Measurements from ENCODE around the gene OPCML.

Gene OPCML

GRCh38 chr11:132719684-132720083 lies 812.6 kb downstream of the OPCML start:
- DNase-seq (ENCODE audit: low spot score) = no peak

DNA sequence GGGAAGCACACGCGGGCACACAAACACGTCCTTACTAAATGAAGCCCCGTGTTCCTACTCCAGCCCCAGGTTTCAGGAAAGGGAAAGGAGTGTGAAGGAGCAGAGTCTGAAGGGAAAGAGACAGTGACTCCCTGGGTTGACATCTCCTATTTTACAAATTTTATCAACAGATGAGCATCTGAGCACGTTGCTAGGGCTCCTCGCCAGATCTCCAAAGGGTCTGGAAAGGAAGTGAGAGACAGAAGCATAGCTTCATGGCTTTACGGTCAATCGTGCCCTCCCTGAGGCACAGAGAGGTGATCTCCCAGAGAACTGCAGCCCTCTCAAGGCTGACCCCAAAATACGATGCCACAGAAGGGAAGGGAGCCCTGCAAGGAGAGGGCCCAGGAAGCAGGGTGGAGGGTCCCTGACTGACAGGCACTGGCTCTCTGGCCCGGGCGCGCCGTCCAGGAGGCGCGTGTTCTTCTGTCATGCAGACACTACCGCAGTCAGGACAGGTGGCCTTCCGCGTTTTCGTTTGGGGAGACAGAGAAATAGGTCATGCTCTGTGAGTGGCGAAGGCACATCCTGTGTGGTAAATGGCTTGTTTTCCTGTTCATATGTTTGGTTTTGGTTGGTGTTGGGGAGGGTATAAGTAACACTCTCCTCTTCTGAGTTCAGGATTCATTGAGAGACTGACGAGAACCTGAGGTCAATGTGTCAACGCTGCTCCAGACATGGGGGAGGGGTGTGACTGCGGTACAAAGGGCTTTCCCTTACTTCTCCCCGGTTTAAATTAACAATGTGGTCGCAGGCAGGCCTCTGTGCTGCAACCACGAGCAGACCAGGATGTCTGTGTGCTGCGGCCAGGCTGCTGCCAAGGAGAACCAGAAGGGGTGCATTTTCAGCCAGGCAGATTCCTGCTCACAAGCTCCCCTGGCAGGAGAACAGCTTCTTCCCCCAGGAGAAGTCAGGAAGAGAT lies 813.3 kb downstream of the OPCML start:
- no peak for DNase-seq (ENCODE audit: low spot score)

DNA sequence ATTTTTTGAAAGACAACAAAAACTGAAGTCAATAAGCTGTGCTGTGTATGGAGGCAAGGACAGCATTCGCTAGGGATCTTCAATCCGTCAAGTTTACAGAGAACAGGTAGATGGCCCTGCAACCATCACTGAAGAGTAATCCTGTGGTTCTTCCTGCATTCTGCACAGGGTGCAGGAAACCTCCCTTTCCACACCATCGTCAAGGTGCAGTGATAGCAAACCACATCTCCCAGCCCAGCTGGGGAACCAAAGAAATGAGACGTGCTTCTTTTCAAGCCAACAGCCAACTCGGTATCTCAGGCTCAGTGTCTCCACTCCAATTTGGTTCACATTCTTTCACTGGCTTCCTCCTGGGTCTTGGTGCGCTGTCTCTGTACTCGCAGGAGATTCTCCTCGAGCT lies 814.5 kb downstream of the OPCML start:
- DNase-seq (ENCODE audit: low spot score) = no peak

- no peak for DNase-seq (ENCODE audit: low spot score)
Measured at GRCh38 chr11:132716037-132716436, 816.3 kb downstream of the OPCML start.

DNA sequence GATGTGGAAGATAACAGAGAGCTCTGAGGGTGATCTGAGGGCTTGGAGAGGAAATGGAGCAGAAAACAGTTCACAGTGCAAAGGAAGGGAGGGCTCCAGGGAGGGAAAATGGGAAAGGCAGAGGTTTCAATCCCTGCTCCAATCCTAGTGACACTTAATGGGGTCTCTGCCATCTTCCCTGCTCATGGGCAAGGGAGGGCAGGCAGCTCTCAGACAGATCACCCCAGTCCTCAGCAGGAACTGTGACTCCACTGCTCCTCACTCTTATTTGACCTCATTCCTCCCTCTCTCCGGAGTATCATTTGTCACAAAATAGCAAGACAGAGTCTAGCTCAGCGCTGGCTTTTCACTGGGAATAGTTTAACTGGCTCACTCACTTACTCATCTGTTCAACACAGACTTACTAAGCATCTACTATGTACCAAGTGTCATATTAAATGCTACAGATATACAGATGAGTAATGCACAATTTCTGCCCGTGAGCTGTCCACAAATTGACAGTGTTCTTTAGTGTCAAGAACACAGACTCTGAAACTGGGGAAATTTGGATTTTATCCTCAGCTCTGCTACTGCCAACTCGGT lies 817.4 kb downstream of the OPCML start:
- no peak for DNase-seq (ENCODE audit: low spot score)

GRCh38 chr11:132712466-132712865 lies 819.8 kb downstream of the OPCML start:
- no peak for DNase-seq (ENCODE audit: low spot score)

GRCh38 chr11:132704781-132705375 lies 827.4 kb downstream of the OPCML start:
- DNase-seq (ENCODE audit: low spot score) = peak; percentile 9

GRCh38 chr11:132692891-132693290 lies 839.4 kb downstream of the OPCML start:
- no peak for DNase-seq (ENCODE audit: low spot score)

GRCh38 chr11:132691848-132692550 lies 840.3 kb downstream of the OPCML start:
- DNase-seq (ENCODE audit: low spot score) = no peak

GRCh38 chr11:132686886-132687285 lies 845.4 kb downstream of the OPCML start:
- DNase-seq (ENCODE audit: low spot score) = no peak

DNA sequence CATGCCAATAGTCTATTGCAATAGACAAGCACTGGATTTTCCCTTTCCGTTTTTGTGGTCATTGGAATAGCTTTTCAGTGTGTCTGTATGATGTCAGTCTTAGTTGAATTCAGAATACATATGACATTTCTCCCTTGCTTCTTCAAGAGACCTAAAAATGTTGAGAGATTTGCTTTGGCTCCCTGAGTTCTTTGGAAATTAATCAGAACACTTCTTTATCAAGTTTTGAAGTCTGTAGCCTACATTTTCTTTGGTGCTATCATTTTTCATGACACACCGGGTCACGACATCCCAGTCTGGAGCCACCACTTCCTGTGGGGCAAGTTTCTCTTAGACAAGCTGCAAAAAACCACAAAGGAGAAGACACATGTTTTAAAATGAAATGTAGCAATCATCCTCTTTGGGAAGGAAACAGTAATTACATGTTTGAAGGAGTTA lies 847.1 kb downstream of the OPCML start:
- DNase-seq (ENCODE audit: low spot score) = no peak

DNA sequence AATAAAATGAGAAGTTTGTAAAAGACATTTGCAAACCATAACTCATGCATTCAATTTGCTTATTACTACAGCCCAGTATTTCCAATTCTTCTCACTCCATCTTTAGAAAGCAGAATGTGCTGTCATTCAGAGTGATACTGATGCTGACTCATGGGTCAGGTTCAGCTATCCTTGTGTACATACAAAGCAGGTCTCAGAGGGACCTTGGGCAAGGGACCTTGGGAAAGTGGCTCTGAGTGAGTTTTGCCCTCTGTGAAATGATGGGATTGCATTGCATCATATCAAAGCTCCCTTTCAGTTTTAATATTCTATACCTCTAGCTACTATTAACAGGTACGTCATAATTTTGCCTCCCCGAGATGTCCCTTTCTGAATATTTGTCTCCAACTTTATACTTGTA lies 848.7 kb downstream of the OPCML start:
- DNase-seq (ENCODE audit: low spot score) = no peak

GRCh38 chr11:132681971-132682370 lies 850.3 kb downstream of the OPCML start:
- DNase-seq (ENCODE audit: low spot score) = no peak

- DNase-seq (ENCODE audit: low spot score) = no peak
Measured at GRCh38 chr11:132680584-132680983, 851.7 kb downstream of the OPCML start.

- DNase-seq (ENCODE audit: low spot score) = no peak
Measured at GRCh38 chr11:132674151-132674550, 858.1 kb downstream of the OPCML start.

DNA sequence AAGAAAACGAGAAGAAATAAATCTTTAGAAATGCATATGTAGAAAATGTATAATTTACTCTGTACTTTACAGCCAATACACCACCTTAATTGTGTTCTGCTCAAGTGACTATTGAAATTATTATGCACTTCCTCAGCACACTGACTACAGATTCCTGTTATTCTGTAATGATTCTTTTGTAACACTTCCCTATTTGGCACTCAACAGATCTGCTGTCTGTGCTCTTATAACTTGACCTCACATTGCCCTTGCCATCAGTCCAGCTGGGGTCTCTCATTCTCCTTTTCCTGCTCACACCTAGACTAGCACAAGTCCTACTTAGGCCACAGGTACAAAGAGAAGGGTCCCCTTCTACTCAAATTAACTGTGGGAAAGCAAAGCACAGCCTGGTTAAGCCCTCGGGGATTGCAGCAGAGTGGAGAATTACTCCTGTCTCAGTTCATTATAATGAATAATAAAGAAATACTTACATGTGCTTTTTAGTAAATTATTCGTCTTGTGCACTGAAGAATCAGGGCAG lies 860.4 kb downstream of the OPCML start:
- no peak for DNase-seq (ENCODE audit: low spot score)

- no peak for DNase-seq (ENCODE audit: low spot score)
Measured at GRCh38 chr11:132670921-132671675, 861.2 kb downstream of the OPCML start.

- no peak for DNase-seq (ENCODE audit: low spot score)
Measured at GRCh38 chr11:132669949-132670348, 862.4 kb downstream of the OPCML start.

DNA sequence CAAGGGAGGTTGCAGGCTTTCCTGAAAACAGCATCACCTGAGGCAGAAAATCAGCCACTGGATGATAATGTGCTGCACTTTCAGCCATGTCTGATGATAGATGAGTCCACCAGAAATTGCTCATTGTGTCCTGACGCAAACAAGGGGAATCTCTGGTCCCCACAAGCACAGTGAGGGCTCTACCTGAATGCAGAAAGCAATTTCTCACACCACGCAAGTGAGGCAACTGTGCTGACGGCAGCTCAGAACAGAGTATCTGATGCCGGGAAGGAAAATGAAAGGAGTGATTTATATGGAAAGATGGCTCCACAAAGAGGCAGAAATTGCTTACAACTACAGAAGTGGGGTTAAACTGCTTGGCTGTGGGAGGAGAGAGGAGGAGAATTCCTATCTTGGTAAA lies 867.1 kb downstream of the OPCML start:
- DNase-seq (ENCODE audit: low spot score) = no peak

DNA sequence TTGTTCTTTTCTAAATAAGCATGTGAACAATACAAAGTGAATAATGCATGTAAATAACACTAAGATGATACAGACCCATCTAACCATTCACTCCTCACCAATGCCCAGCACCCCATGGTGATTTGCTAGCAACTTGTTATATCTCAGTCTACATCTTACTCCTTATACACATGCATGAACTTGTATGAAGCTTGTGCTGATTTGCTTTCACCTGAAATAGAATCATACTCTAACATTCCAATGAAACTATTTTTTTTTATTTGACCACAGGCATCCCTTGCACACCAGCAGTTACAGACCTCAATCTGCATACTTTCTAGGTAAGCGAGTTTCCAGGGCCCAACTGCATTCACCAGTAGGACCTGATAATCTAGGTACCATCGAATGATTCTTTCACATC lies 873.6 kb downstream of the OPCML start:
- DNase-seq (ENCODE audit: low spot score) = no peak

- DNase-seq (ENCODE audit: low spot score) = no peak
Measured at GRCh38 chr11:132658004-132658403, 874.3 kb downstream of the OPCML start.

Data from HuH-7 (cell line).